Stimulated activated CD4-positive, alpha-beta T cell treated with anti-CD3 and anti-CD28 coated beads, Interleukin-12 subunit alpha, Interleukin-12 subunit beta, amount 100 ng/mL, for 24 hours (primary cell): ENCODE measurements around the gene NFATC4.
"Not testable (repeated sequence)": the region's sequence is repeated elsewhere in the genome, so short reads cannot be mapped to it uniquely, and the experiment has no call there.

Experiments
- DNase-seq, 2 experiments: peaks; one replicate each; pipeline ENCODE4 v3.0.0-alpha.2; 2020; ENCODE audit warnings: low read depth in 2 of 2

The NFATC4 gene

GRCh38 chr14:24367514-24368211, at the start of gene NFATC4:
TSS of gene NFATC4 (plus strand) at chr14:24368184. CDS start at chr14:24368341, 157 bp downstream.
- DNase-seq, result no peak

- no peak for DNase-seq
Observed at GRCh38 chr14:24321212-24321975, 46.6 kb upstream of the NFATC4 start.

GRCh38 chr14:24322672-24323071, 45.3 kb upstream of the NFATC4 start:
- DNase-seq, result no peak

GRCh38 chr14:24323341-24323740, 44.6 kb upstream of the NFATC4 start:
- DNase-seq, result no peak

GRCh38 chr14:24324024-24324423, 44.0 kb upstream of the NFATC4 start:
- DNase-seq, result no peak

- no peak for DNase-seq
Observed at GRCh38 chr14:24325041-24325530, 42.9 kb upstream of the NFATC4 start.

- no peak for DNase-seq
Observed at GRCh38 chr14:24325963-24326362, 42.0 kb upstream of the NFATC4 start.

GRCh38 chr14:24327303-24327702, 40.7 kb upstream of the NFATC4 start:
- DNase-seq, result no peak

GRCh38 chr14:24327914-24328313, 40.1 kb upstream of the NFATC4 start:
- DNase-seq, result not testable (repeated sequence)

- no peak for DNase-seq
Observed at GRCh38 chr14:24329073-24329663, 38.8 kb upstream of the NFATC4 start.

- no peak for DNase-seq
Observed at GRCh38 chr14:24329736-24330135, 38.2 kb upstream of the NFATC4 start.

- DNase-seq, result no peak
Observed at GRCh38 chr14:24330973-24331674, 36.9 kb upstream of the NFATC4 start.

- DNase-seq, result no peak
Observed at GRCh38 chr14:24331731-24332267, 36.2 kb upstream of the NFATC4 start.

- peak; percentile 62 to 76 for DNase-seq
Observed at GRCh38 chr14:24332268-24332993, 35.6 kb upstream of the NFATC4 start.

GRCh38 chr14:24334431-24335291, 33.3 kb upstream of the NFATC4 start, which contains the start of gene ADCY4:
TSS of gene ADCY4 (minus strand) at chr14:24335071. CDS start at chr14:24334652, 419 bp downstream.
- no peak for DNase-seq

- DNase-seq, result no peak
Observed at GRCh38 chr14:24335461-24336171, 32.4 kb upstream of the NFATC4 start.

- DNase-seq, result no peak
Observed at GRCh38 chr14:24337144-24337823, 30.7 kb upstream of the NFATC4 start.

- DNase-seq, result no peak
Observed at GRCh38 chr14:24337824-24338175, 30.2 kb upstream of the NFATC4 start.

- DNase-seq, result no peak
Observed at GRCh38 chr14:24338843-24339242, 29.1 kb upstream of the NFATC4 start.
